GM12878 (cell line): ENCODE measurements around the gene NCKAP5. TPM values are rescaled to one million over a fixed set of nuclear protein-coding genes. Genes with fewer than 3 reads are reported as not detected.

ENCODE experiments used
- ATAC-seq: fragments of 200-7000 bp; cut with Tn5 transposase; 3 replicates; pipeline ENCODE4 v1.9.1; 2020; ENCODE audit warnings: mild to moderate bottlenecking, moderate library complexity
- BruUV-seq: library from RNA; stranded (reverse); fragments of 400-500 nt; replicated peaks from 2 replicates; lab custom pipeline; 2021; lab: Mats Ljungman, UMichigan
- CTCF ChIA-PET: fragments of 300-600 bp; sonication (Branson Sonifier 250); formaldehyde crosslinking; extraction: SDS; loops from one replicate; lab custom pipeline; 2021; ENCODE audit warnings: inconsistent platforms; lab: Yijun Ruan, JAX
- POLR2A ChIA-PET: fragments of 350-600 bp; formaldehyde crosslinking; extraction: SDS; loops from one replicate; lab custom pipeline; 2021; ENCODE audit warnings: inconsistent platforms; lab: Charles Lee
- RAD21 ChIA-PET: fragments of 300-600 bp; sonication (Branson Sonifier 250); formaldehyde crosslinking; loops from one replicate; lab custom pipeline; 2023; ENCODE audit warnings: antibody characterized with exemption; ENCODE audit not compliant: unreplicated experiment; lab: Charles Lee
- SMC1A ChIA-PET: fragments of 300-600 bp; sonication (Branson Sonifier 250); formaldehyde crosslinking; loops from one replicate; lab custom pipeline; 2023; ENCODE audit not compliant: unreplicated experiment, uncharacterized antibody; lab: Charles Lee
- DNase-seq: peaks from one replicate; pipeline ENCODE4 v3.0.0-alpha.2; 2011; ENCODE audit warnings: low read depth, low spot score
- FAIRE-seq: peaks from 3 replicates; lab custom pipeline; 2011; peaks lifted over from hg19 to GRCh38; lab: Jason Lieb, UNC
- H2AFZ ChIP-seq: 2 replicates; pipeline ENCODE4 v1.6.0; 2011; ENCODE audit warnings: low read depth, low read length, control low read depth; ENCODE audit not compliant: control insufficient read depth
- H3K27ac ChIP-seq: 2 replicates; pipeline ENCODE4 v1.5.1; 2011; ENCODE audit warnings: control low read depth; ENCODE audit not compliant: control insufficient read depth, insufficient read depth
- H3K27me3 ChIP-seq, 2 experiments: replicated peaks in 1 of 2; 2 replicates each; pipeline versions ENCODE4 v1.6.0 to v1.6.1; 2011; ENCODE audit warnings: low read length in 1 of 2; ENCODE audit not compliant: control insufficient read depth in 2 of 2, insufficient read depth in 2 of 2
- H3K36me3 ChIP-seq, 2 experiments: 2 replicates each; pipeline ENCODE4 v1.5.1; 2011; ENCODE audit warnings: low read length in 1 of 2; ENCODE audit not compliant: control insufficient read depth in 2 of 2, insufficient read depth in 2 of 2
- H3K4me1 ChIP-seq: 2 replicates; pipeline ENCODE4 v1.6.1; 2011; ENCODE audit warnings: mild to moderate bottlenecking, low read length, moderate library complexity, mixed read lengths; ENCODE audit not compliant: control insufficient read depth, insufficient read depth
- H3K4me2 ChIP-seq: 2 replicates; pipeline ENCODE4 v1.6.0; 2011; ENCODE audit warnings: control low read depth; ENCODE audit not compliant: control insufficient read depth, insufficient read depth
- H3K4me3 ChIP-seq: fragments of 200-600 bp; sonication (generic); 2 replicates; pipeline ENCODE4 v1.5.1; 2016
- H3K79me2 ChIP-seq: 2 replicates; pipeline ENCODE4 v1.6.0; 2011; ENCODE audit warnings: low read length; ENCODE audit not compliant: control insufficient read depth, insufficient read depth
- H3K9ac ChIP-seq: 2 replicates; pipeline ENCODE4 v1.8.0; 2011; ENCODE audit warnings: low read length, control low read depth, mixed read lengths; ENCODE audit not compliant: control insufficient read depth, insufficient read depth
- H3K9me3 ChIP-seq: replicated peaks from 3 replicates; pipeline ENCODE4 v1.5.1; 2011; ENCODE audit warnings: mild to moderate bottlenecking, low read length; ENCODE audit not compliant: control insufficient read depth, insufficient read depth
- H4K20me1 ChIP-seq: 2 replicates; pipeline ENCODE4 v1.6.0; 2011; ENCODE audit not compliant: control insufficient read depth, insufficient read depth
- ATF3 ChIP-seq: IDR thresholded peaks from 2 replicates; pipeline ENCODE4 v1.6.1; 2011; ENCODE audit warnings: low read depth, mild to moderate bottlenecking, low read length, moderate library complexity, borderline replicate concordance; ENCODE audit errors: extremely low read depth
- CBX3 ChIP-seq: fragments of 200-600 bp; sonication (generic); IDR thresholded peaks from 2 replicates; pipeline ENCODE4 v1.6.1; 2016; ENCODE audit warnings: low read depth, borderline replicate concordance
- CBX5 ChIP-seq: sonication (generic); IDR thresholded peaks from 2 replicates; pipeline ENCODE4 v1.6.1; 2016; ENCODE audit warnings: low read depth, moderate library complexity, mild to moderate bottlenecking, inconsistent platforms
- CREM ChIP-seq: IDR thresholded peaks from 2 replicates; pipeline ENCODE4 v1.6.1; 2014; ENCODE audit warnings: antibody characterized with exemption, low read depth
- E2F8 ChIP-seq: fragments of 450-650 bp; IDR thresholded peaks from 2 replicates; pipeline ENCODE4 v1.6.1; 2018; ENCODE audit warnings: mild to moderate bottlenecking, low read depth, moderate library complexity; ENCODE audit not compliant: partially characterized antibody
- FOXK2 ChIP-seq: fragments of 450-650 bp; IDR thresholded peaks from 2 replicates; pipeline ENCODE4 v1.6.1; 2017; ENCODE audit warnings: mild to moderate bottlenecking, moderate library complexity
- ZBTB33 ChIP-seq: fragments of 450-650 bp; IDR thresholded peaks from 2 replicates; pipeline ENCODE4 v1.6.1; 2017; ENCODE audit warnings: mild to moderate bottlenecking
- ZNF24 ChIP-seq: fragments of 450-650 bp; IDR thresholded peaks from 2 replicates; pipeline ENCODE4 v1.6.1; 2017; ENCODE audit warnings: antibody characterized with exemption, mild to moderate bottlenecking
- WGBS: methylation state at CpG from one replicate; pipeline ENCODE4 v1.1.6; 2016; ENCODE audit warnings: low lambda C conversion rate; ENCODE audit not compliant: insufficient replicate concordance, insufficient coverage; ENCODE audit errors: missing lambda C conversion rate; 5-methylcytosine and 5-hydroxymethylcytosine counted together
- in situ Hi-C: fragments of 300-500 bp; cut with MboI; formaldehyde crosslinking; loops from 9 replicates; pipeline ENCODE4 v1.14.3; 2018; ENCODE audit warnings: mixed read lengths
- intact Hi-C: fragments of 100-400 bp; cut with micrococcal nuclease; formaldehyde crosslinking; loops from one replicate; pipeline ENCODE4 v1.14.2; 2022; ENCODE audit not compliant: unreplicated experiment
- polyA plus RNA-seq, 11 experiments: library from polyadenylated mRNA; depleted of rRNA in 4 of 11; unstranded in 6 of 11; stranded (reverse) in 5 of 11; fragments of >200 nt; fragmentation: Nextera tagmentation in 4 of 11; fragmentation: Illumina TruSeq in 1 of 11; extraction: Ambion mirVana in 4 of 11; extraction: Trizol in 1 of 11; gene quantifications; 1 replicate in 1 of 11; 2 replicates in 10 of 11; pipeline versions ENCODE4 v1.2.1 to v1.2.3, GENCODE V29; 2011 to 2016; ENCODE audit warnings: inconsistent platforms in 2 of 11, missing spikeins in 2 of 11, low read depth in 1 of 11
- total RNA-seq, 4 experiments: library from RNA; depleted of rRNA in 3 of 4; stranded (reverse); fragments of >200 nt in 3 of 4; fragmentation: Illumina TruSeq in 1 of 4; extraction: Trizol in 1 of 4; gene quantifications; 2 replicates each; pipeline versions ENCODE4 v1.2.1 to v1.2.3, GENCODE V29; 2013 to 2021
- TF ChIP-seq, protein P1 (sequence below): fragments of 450-650 bp; formaldehyde crosslinking; IDR thresholded peaks from 2 replicates; pipeline ENCODE4 v1.4.0; 2020; ENCODE audit warnings: mild to moderate bottlenecking, moderate library complexity
- TF ChIP-seq, protein P2 (sequence below): IDR thresholded peaks from 2 replicates; pipeline ENCODE4 v1.6.1; 2012; ENCODE audit warnings: improper control_type of control experiment, low read depth, low read length; ENCODE audit not compliant: insufficient replicate concordance

NCKAP5 gene
- total and polyA plus RNA-seq, 10 of the 15 experiments (the other 5 are each of a cell fraction or from before 2014, with no cell fraction given) = 0.06 to 0.44 (median 0.16) TPM

DNA sequence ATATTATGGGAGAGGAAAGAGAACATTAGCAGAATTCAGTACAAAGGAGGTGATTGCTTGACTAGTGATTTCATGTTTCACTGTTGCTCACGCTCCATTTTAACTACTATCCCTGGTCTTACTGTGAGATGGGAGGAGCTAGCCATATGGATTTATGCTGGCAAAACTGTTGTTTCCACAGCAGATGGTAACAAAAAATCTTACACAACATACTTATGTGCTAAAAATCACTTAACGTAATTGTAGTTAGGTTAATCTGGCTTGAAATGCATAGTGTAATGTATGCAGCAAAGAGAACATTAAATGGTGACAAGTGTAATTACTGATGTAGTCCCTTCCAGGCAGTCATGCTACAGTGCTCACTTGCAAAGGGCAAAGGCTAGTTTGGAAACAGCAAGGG, 742.7 kb downstream of the NCKAP5 start:
- H3K4me3 ChIP-seq = no peak overlapping the region
- ATAC-seq (no peak), FAIRE-seq (no peak), DNase-seq (no peak)
- H4K20me1 ChIP-seq = no peaks in the 10 kb centered on the region
- in situ Hi-C loops = no loop called here
- H3K9me3 ChIP-seq = no peaks in the 10 kb centered on the region
- no peak overlapping the region for H2AFZ ChIP-seq
- no peak overlapping the region for H3K9ac ChIP-seq
- POLR2A ChIA-PET = no interaction called here
- H3K4me2 ChIP-seq = no peak overlapping the region
- WGBS = 9% methylated on average over 2 of the region's 2 CpGs
- H3K27ac ChIP-seq = no peak overlapping the region
- H3K36me3 ChIP-seq = no peaks in the 10 kb centered on the region
- H3K79me2 ChIP-seq = no peaks in the 10 kb centered on the region
- no peaks in the 10 kb centered on the region for H3K4me1 ChIP-seq
- intact Hi-C loops = no loop called here
- RAD21 ChIA-PET = no interaction called here
- SMC1A ChIA-PET = interaction anchor here (1.1 kb wide), 1 partner anchor 68 kb away, joined by 3 read pairs; no protein-coding TSS in a partner anchor
- no peaks in the 10 kb centered on the region for H3K27me3 ChIP-seq
- no TSS peak for BruUV-seq
- CTCF ChIA-PET = no interaction called here
- TF ChIP-seq CREM (no peak), ATF3 (no peak), CBX3 (no peak), CBX5 (no peak), ZBTB33 (no peak), ZNF24 (no peak), E2F8 (no peak), FOXK2 (no peak)
- TF ChIP-seq, protein P1, sequence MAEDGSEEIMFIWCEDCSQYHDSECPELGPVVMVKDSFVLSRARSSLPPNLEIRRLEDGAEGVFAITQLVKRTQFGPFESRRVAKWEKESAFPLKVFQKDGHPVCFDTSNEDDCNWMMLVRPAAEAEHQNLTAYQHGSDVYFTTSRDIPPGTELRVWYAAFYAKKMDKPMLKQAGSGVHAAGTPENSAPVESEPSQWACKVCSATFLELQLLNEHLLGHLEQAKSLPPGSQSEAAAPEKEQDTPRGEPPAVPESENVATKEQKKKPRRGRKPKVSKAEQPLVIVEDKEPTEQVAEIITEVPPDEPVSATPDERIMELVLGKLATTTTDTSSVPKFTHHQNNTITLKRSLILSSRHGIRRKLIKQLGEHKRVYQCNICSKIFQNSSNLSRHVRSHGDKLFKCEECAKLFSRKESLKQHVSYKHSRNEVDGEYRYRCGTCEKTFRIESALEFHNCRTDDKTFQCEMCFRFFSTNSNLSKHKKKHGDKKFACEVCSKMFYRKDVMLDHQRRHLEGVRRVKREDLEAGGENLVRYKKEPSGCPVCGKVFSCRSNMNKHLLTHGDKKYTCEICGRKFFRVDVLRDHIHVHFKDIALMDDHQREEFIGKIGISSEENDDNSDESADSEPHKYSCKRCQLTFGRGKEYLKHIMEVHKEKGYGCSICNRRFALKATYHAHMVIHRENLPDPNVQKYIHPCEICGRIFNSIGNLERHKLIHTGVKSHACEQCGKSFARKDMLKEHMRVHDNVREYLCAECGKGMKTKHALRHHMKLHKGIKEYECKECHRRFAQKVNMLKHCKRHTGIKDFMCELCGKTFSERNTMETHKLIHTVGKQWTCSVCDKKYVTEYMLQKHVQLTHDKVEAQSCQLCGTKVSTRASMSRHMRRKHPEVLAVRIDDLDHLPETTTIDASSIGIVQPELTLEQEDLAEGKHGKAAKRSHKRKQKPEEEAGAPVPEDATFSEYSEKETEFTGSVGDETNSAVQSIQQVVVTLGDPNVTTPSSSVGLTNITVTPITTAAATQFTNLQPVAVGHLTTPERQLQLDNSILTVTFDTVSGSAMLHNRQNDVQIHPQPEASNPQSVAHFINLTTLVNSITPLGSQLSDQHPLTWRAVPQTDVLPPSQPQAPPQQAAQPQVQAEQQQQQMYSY (CRISPR knock-in tag) = no peak
- TF ChIP-seq, protein P2, sequence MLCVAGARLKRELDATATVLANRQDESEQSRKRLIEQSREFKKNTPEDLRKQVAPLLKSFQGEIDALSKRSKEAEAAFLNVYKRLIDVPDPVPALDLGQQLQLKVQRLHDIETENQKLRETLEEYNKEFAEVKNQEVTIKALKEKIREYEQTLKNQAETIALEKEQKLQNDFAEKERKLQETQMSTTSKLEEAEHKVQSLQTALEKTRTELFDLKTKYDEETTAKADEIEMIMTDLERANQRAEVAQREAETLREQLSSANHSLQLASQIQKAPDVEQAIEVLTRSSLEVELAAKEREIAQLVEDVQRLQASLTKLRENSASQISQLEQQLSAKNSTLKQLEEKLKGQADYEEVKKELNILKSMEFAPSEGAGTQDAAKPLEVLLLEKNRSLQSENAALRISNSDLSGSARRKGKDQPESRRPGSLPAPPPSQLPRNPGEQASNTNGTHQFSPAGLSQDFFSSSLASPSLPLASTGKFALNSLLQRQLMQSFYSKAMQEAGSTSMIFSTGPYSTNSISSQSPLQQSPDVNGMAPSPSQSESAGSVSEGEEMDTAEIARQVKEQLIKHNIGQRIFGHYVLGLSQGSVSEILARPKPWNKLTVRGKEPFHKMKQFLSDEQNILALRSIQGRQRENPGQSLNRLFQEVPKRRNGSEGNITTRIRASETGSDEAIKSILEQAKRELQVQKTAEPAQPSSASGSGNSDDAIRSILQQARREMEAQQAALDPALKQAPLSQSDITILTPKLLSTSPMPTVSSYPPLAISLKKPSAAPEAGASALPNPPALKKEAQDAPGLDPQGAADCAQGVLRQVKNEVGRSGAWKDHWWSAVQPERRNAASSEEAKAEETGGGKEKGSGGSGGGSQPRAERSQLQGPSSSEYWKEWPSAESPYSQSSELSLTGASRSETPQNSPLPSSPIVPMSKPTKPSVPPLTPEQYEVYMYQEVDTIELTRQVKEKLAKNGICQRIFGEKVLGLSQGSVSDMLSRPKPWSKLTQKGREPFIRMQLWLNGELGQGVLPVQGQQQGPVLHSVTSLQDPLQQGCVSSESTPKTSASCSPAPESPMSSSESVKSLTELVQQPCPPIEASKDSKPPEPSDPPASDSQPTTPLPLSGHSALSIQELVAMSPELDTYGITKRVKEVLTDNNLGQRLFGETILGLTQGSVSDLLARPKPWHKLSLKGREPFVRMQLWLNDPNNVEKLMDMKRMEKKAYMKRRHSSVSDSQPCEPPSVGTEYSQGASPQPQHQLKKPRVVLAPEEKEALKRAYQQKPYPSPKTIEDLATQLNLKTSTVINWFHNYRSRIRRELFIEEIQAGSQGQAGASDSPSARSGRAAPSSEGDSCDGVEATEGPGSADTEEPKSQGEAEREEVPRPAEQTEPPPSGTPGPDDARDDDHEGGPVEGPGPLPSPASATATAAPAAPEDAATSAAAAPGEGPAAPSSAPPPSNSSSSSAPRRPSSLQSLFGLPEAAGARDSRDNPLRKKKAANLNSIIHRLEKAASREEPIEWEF = no peak
